IMR-90 (cell line): ENCODE results near the gene RABEP2. TPM values are rescaled to one million over a fixed set of nuclear protein-coding genes. Genes with fewer than 3 reads are reported as not detected.

Experiments
- ATAC-seq: fragments of 200-7000 bp; cut with Tn5 transposase; 2 replicates; pipeline ENCODE4 v1.9.1; 2020; ENCODE audit warnings: low read depth, mild to moderate bottlenecking, moderate library complexity
- BruUV-seq: library from RNA; stranded (reverse); fragments of 400-500 nt; replicated peaks from 2 replicates; lab custom pipeline; 2021; lab: Mats Ljungman, UMichigan
- CTCF ChIA-PET: fragments of 300-600 bp; formaldehyde crosslinking; extraction: SDS; loops from one replicate; lab custom pipeline; 2021; ENCODE audit warnings: antibody characterized with exemption; lab: Yijun Ruan, JAX
- POLR2A ChIA-PET: fragments of 300-600 bp; sonication (Branson Sonifier 250); formaldehyde crosslinking; loops from one replicate; lab custom pipeline; 2022; ENCODE audit warnings: antibody characterized with exemption; ENCODE audit not compliant: unreplicated experiment; lab: Charles Lee
- DNase-seq: peaks from one replicate; pipeline ENCODE4 v3.0.0; 2013
- H2AFZ ChIP-seq: replicated peaks from 2 replicates; pipeline ENCODE3; 2013; ENCODE audit warnings: low read length, mild to moderate bottlenecking; ENCODE audit not compliant: poor library complexity
- H2AK5ac ChIP-seq: 2 replicates; pipeline ENCODE4 v1.6.1; 2013; ENCODE audit warnings: low read depth, low read length, inconsistent platforms
- H2AK9ac ChIP-seq: replicated peaks from 2 replicates; pipeline ENCODE3; 2013; ENCODE audit warnings: mild to moderate bottlenecking, low read depth, low read length, moderate library complexity; ENCODE audit not compliant: poor library complexity
- H2BK120ac ChIP-seq: 2 replicates; pipeline ENCODE4 v1.6.1; 2013; ENCODE audit warnings: low read depth, low read length, inconsistent platforms
- H2BK15ac ChIP-seq: 3 replicates; pipeline ENCODE4 v1.6.1; 2013; ENCODE audit warnings: low read depth, low read length, inconsistent platforms
- H2BK20ac ChIP-seq: 2 replicates; pipeline ENCODE4 v1.6.1; 2013; ENCODE audit warnings: low read depth, mild to moderate bottlenecking, inconsistent platforms, low read length, moderate library complexity
- H2BK5ac ChIP-seq: 2 replicates; pipeline ENCODE4 v1.6.1; 2013; ENCODE audit warnings: mild to moderate bottlenecking, low read depth, low read length, inconsistent platforms; ENCODE audit not compliant: poor library complexity, severe bottlenecking
- H3K14ac ChIP-seq: replicated peaks from 2 replicates; pipeline ENCODE4 v1.6.1; 2013; ENCODE audit warnings: low read depth, low read length, inconsistent platforms
- H3K18ac ChIP-seq: 2 replicates; pipeline ENCODE4 v1.6.1; 2013; ENCODE audit warnings: low read depth, low read length, control low read depth
- H3K23ac ChIP-seq: 2 replicates; pipeline ENCODE4 v1.6.1; 2013; ENCODE audit warnings: low read depth, low read length, inconsistent platforms
- H3K27ac ChIP-seq: 2 replicates; pipeline ENCODE4 v1.5.1; 2013; ENCODE audit warnings: mild to moderate bottlenecking, control low read depth, low read length; ENCODE audit not compliant: insufficient read depth
- H3K27me3 ChIP-seq: 2 replicates; pipeline ENCODE4 v1.6.1; 2013; ENCODE audit warnings: low read length; ENCODE audit not compliant: control insufficient read depth, insufficient read depth
- H3K36me3 ChIP-seq: 2 replicates; pipeline ENCODE4 v1.6.1; 2013; ENCODE audit warnings: low read length, mixed read lengths; ENCODE audit not compliant: control insufficient read depth, insufficient read depth
- H3K4ac ChIP-seq: 2 replicates; pipeline ENCODE4 v1.6.1; 2013; ENCODE audit warnings: low read depth, low read length, inconsistent platforms
- H3K4me1 ChIP-seq: 2 replicates; pipeline ENCODE4 v1.6.1; 2013; ENCODE audit warnings: low read length, mixed read lengths; ENCODE audit not compliant: control insufficient read depth, insufficient read depth
- H3K4me2 ChIP-seq: 2 replicates; pipeline ENCODE4 v1.6.1; 2013; ENCODE audit warnings: low read depth, mild to moderate bottlenecking, control low read depth, low read length, moderate library complexity
- H3K4me3 ChIP-seq: 2 replicates; pipeline ENCODE4 v1.5.1; 2013; ENCODE audit warnings: low read depth, mild to moderate bottlenecking, control low read depth, low read length, moderate library complexity; ENCODE audit not compliant: insufficient read depth
- H3K56ac ChIP-seq: 2 replicates; pipeline ENCODE4 v1.6.1; 2013; ENCODE audit warnings: low read length, inconsistent platforms; ENCODE audit not compliant: insufficient read depth; ENCODE audit errors: extremely low read depth
- H3K79me1 ChIP-seq, 2 experiments: 2 replicates each; pipeline ENCODE4 v1.6.1; 2013; ENCODE audit warnings: low read length in 2 of 2, inconsistent platforms in 1 of 2, low read depth in 1 of 2
- H3K9ac ChIP-seq: 2 replicates; pipeline ENCODE4 v1.6.1; 2013; ENCODE audit warnings: low read depth, low read length, control low read depth
- H3K9me1 ChIP-seq: 2 replicates; pipeline ENCODE4 v1.6.1; 2013; ENCODE audit warnings: low read length, inconsistent platforms; ENCODE audit not compliant: insufficient read depth
- H3K9me3 ChIP-seq: 2 replicates; pipeline ENCODE4 v1.6.1; 2013; ENCODE audit warnings: low read length; ENCODE audit not compliant: control insufficient read depth, insufficient read depth
- H4K20me1 ChIP-seq: 2 replicates; pipeline ENCODE4 v1.6.1; 2013; ENCODE audit warnings: low read length, inconsistent platforms; ENCODE audit not compliant: insufficient read depth
- H4K5ac ChIP-seq: 2 replicates; pipeline ENCODE4 v1.6.1; 2013; ENCODE audit warnings: mild to moderate bottlenecking, low read depth, low read length, control low read depth
- H4K8ac ChIP-seq, 2 experiments: 2 replicates each; pipeline ENCODE4 v1.6.1; 2013; ENCODE audit warnings: low read depth in 2 of 2, low read length in 2 of 2, control low read depth in 1 of 2, inconsistent platforms in 1 of 2
- H4K91ac ChIP-seq: 2 replicates; pipeline ENCODE4 v1.6.1; 2013; ENCODE audit warnings: low read depth, low read length, inconsistent platforms; ENCODE audit not compliant: insufficient read depth
- FOS ChIP-seq: fragments of 150-350 bp; IDR thresholded peaks from 2 replicates; pipeline ENCODE4 v1.6.1; 2016; ENCODE audit warnings: low read depth, low read length
- MAFK ChIP-seq: IDR thresholded peaks from 2 replicates; pipeline ENCODE4 v1.6.1; 2012; ENCODE audit warnings: low read depth, low read length, improper control_type of control experiment
- MAZ ChIP-seq: IDR thresholded peaks from 2 replicates; pipeline ENCODE4 v1.6.1; 2012; ENCODE audit warnings: low read depth, mild to moderate bottlenecking, low read length, improper control_type of control experiment, moderate library complexity, borderline replicate concordance
- MXI1 ChIP-seq: IDR thresholded peaks from 2 replicates; pipeline ENCODE4 v1.6.1; 2012; ENCODE audit warnings: low read depth, mild to moderate bottlenecking, low read length, moderate library complexity, borderline replicate concordance
- SMC3 ChIP-seq: fragments of 150-350 bp; IDR thresholded peaks from 2 replicates; pipeline ENCODE4 v1.6.1; 2016; ENCODE audit warnings: low read depth, mild to moderate bottlenecking, antibody characterized with exemption, low read length, moderate library complexity
- WGBS, 2 experiments: methylation state at CpG; one replicate each; pipeline versions ENCODE4 v1.1.5 to v1.1.7; 2013; ENCODE audit warnings: missing lambda C conversion rate in 2 of 2; ENCODE audit not compliant: insufficient read length in 1 of 2; ENCODE audit errors: extremely low coverage in 2 of 2; 5-methylcytosine and 5-hydroxymethylcytosine counted together
- dilution Hi-C: fragments of 300-500 bp; cut with HindIII; formaldehyde crosslinking; loops from one replicate; pipeline ENCODE4 v1.14.3; 2018; ENCODE audit warnings: low sequenced_read_pairs; ENCODE audit not compliant: unreplicated experiment
- in situ Hi-C: fragments of 300-500 bp; cut with MboI; formaldehyde crosslinking; loops from 3 replicates; pipeline ENCODE4 v1.14.3; 2019; ENCODE audit warnings: low sequenced_read_pairs, inconsistent platforms, mixed read lengths
- intact Hi-C: fragments of 100-400 bp; cut with micrococcal nuclease; formaldehyde crosslinking; loops from 2 replicates; pipeline ENCODE4 v1.10.0; 2022
- polyA plus RNA-seq, 3 experiments: library from polyadenylated mRNA; depleted of rRNA; stranded (reverse); fragments of >200 nt; gene quantifications; 2 replicates each; pipeline ENCODE4 v1.2.3, GENCODE V29; 2012; ENCODE audit warnings: low replicate concordance in 1 of 3
- total RNA-seq: library from RNA; depleted of rRNA; stranded (reverse); fragments of >200 nt; gene quantifications from 2 replicates; pipeline ENCODE4 v1.2.3, GENCODE V29; 2012

Gene RABEP2
- total and polyA plus RNA-seq, 2 of the 4 experiments (the other 2 are of a cell fraction) = 12.2 to 20.0 TPM

GRCh38 chr16:28946681-28947080 is 21.6 kb upstream of the RABEP2 start:
- Histone ChIP-seq H3K36me3 (no peaks in the 10 kb centered on the region), H3K9ac (no peak overlapping the region), H2BK120ac (no peak overlapping the region), H3K14ac (no peak overlapping the region), H3K9me1 (peaks cover 4% of the 10 kb centered on the region; the same call in 1 of the 2 replicates), H3K4ac (no peak overlapping the region), H4K20me1 (no peaks in the 10 kb centered on the region), H2AK5ac (no peak overlapping the region), H2BK20ac (no peak overlapping the region), H3K56ac (no peak overlapping the region), H3K23ac (no peak overlapping the region), H3K18ac (no peak overlapping the region), H2BK5ac (no peak overlapping the region), H2BK15ac (no peak overlapping the region), H3K4me3 (no peak overlapping the region), H2AK9ac (no peak overlapping the region), H3K4me1 (peaks cover 5% of the 10 kb centered on the region), H3K9me3 (no peaks in the 10 kb centered on the region), H2AFZ (no peak overlapping the region), H4K8ac (no peak overlapping the region), H4K91ac (no peak overlapping the region), H4K5ac (no peak overlapping the region), H3K27ac (no peak overlapping the region), H3K4me2 (no peak overlapping the region), H3K79me1 (peaks cover 3 to 4% of the 10 kb centered on the region in 2 experiments; a peak in 3 of 4 replicates), H3K27me3 (no peaks in the 10 kb centered on the region)
- POLR2A ChIA-PET = no interaction called here
- CTCF ChIA-PET = no interaction called here
- dilution Hi-C loops (no loop called here), in situ Hi-C loops (no loop called here), intact Hi-C loops (loop anchor here (5.0 kb wide), 2 partner anchors 84 to 124 kb away; partner anchors contain the start of genes ATXN2L and SH2B1)
- ATAC-seq = no peak
- BruUV-seq = no TSS peak
- DNase-seq = no peak
- TF ChIP-seq FOS = no peak
- no peak for TF ChIP-seq MXI1
- no peak for TF ChIP-seq SMC3
- no peak for TF ChIP-seq MAZ
- TF ChIP-seq MAFK = no peak
- no CpG with 5 or more reads among the region's 4 CpGs for WGBS, 2 experiments
